ENCODE data around the gene CCND3.

GRCh38 chr6:41966214-41966920 lies 24.8 kb upstream of the CCND3 start:
- TF ChIP-seq EZH2 (IDR thresholded peaks at IDR 0.05) (no peak), POLR2AphosphoS5 (IDR thresholded peaks at IDR 0.05; ENCODE audit: borderline replicate concordance, low read depth, low read length) (no peak), FOXP2 (optimal IDR thresholded peaks at IDR 0.05; ENCODE audit: control extremely low read depth, extremely low read length, insufficient read depth) (no peak)

Measured in SK-N-MC (cell line).